Loucy (cell line): ENCODE data around the gene CDK1.

Source experiments
- H2AFZ ChIP-seq: fragments of 200-600 bp; sonication (generic); 2 replicates; pipeline ENCODE4 v1.6.0; 2016; ENCODE audit warnings: antibody characterized with exemption, mild to moderate bottlenecking, low read length, moderate library complexity
- H3F3A ChIP-seq: fragments of 200-600 bp; 2 replicates; pipeline ENCODE4 v1.6.0; 2016; ENCODE audit warnings: antibody characterized with exemption, low read depth, mild to moderate bottlenecking
- H3K27me3 ChIP-seq: fragments of 200-600 bp; sonication (generic); 2 replicates; pipeline ENCODE4 v1.6.1; 2014; ENCODE audit warnings: low read length, mild to moderate bottlenecking; ENCODE audit not compliant: insufficient read depth, poor library complexity, severe bottlenecking
- H3K36me3 ChIP-seq: fragments of 200-600 bp; sonication (generic); 2 replicates; pipeline ENCODE4 v1.6.1; 2016; ENCODE audit warnings: low read length; ENCODE audit not compliant: insufficient read depth
- H3K4me1 ChIP-seq: fragments of 200-600 bp; sonication (generic); 2 replicates; pipeline ENCODE4 v1.5.1; 2014; ENCODE audit warnings: low read length, mild to moderate bottlenecking; ENCODE audit not compliant: insufficient read depth, poor library complexity, severe bottlenecking
- H3K4me2 ChIP-seq: fragments of 200-600 bp; sonication (generic); 2 replicates; pipeline ENCODE4 v1.6.0; 2014; ENCODE audit warnings: antibody characterized with exemption, low read length, low read depth, mild to moderate bottlenecking; ENCODE audit not compliant: poor library complexity, severe bottlenecking
- H3K4me3 ChIP-seq: fragments of 200-600 bp; sonication (generic); 2 replicates; pipeline ENCODE4 v1.5.1; 2014; ENCODE audit warnings: low read length, mild to moderate bottlenecking, mixed read lengths; ENCODE audit not compliant: poor library complexity, severe bottlenecking
- H3K79me2 ChIP-seq: fragments of 200-600 bp; sonication (generic); 2 replicates; pipeline ENCODE4 v1.6.1; 2014; ENCODE audit warnings: low read length; ENCODE audit not compliant: insufficient read depth
- H3K9ac ChIP-seq: fragments of 200-600 bp; sonication (generic); 2 replicates; pipeline ENCODE4 v1.6.0; 2014; ENCODE audit warnings: mild to moderate bottlenecking, low read depth, low read length, moderate library complexity; ENCODE audit not compliant: poor library complexity, severe bottlenecking
- H3K9me2 ChIP-seq: fragments of 200-600 bp; sonication (generic); replicated peaks from 2 replicates; pipeline ENCODE4 v1.6.1; 2016; ENCODE audit warnings: low read depth, low read length, mixed read lengths
- H3K9me3 ChIP-seq: fragments of 200-600 bp; sonication (generic); 2 replicates; pipeline ENCODE4 v1.6.1; 2014; ENCODE audit warnings: mild to moderate bottlenecking, antibody characterized with exemption, low read length, low read depth; ENCODE audit not compliant: insufficient read depth
- H4K20me1 ChIP-seq: fragments of 200-600 bp; sonication (generic); 2 replicates; pipeline ENCODE4 v1.6.0; 2014; ENCODE audit warnings: antibody characterized with exemption, low read length, mild to moderate bottlenecking; ENCODE audit not compliant: insufficient read depth, poor library complexity, severe bottlenecking
- EZH2phosphoT487 ChIP-seq: fragments of 200-600 bp; IDR thresholded peaks from 2 replicates; pipeline ENCODE4 v1.6.1; 2018; ENCODE audit warnings: antibody characterized with exemption, mild to moderate bottlenecking, moderate library complexity, borderline replicate concordance
- TF ChIP-seq, protein P1 (sequence below): fragments of 200-600 bp; sonication (generic); conservative IDR thresholded peaks from 2 replicates; pipeline ENCODE4 v1.5.1; 2014; ENCODE audit warnings: mild to moderate bottlenecking, antibody characterized with exemption, low read length

CDK1 gene

DNA sequence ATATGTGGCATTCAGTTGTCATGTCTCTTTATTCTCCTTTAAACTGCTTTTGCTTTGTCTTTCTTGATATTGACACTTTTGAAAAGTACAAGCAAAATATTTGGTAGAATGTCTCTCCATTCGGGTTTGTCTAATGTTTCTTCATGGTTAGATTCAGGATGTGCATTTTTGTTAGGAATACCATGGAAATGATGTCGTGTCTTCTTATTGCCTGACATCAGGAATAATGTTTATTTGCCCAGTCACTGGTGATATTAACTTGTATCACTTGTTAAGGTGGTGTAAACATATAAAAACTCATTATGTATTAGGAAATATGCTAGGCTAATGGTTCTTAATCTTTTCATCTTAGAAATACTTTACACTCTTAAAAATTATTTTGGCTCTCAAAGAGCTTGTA lies 43.4 kb downstream of the CDK1 start:
- TF ChIP-seq EZH2phosphoT487 = no peak
- TF ChIP-seq, protein P1, sequence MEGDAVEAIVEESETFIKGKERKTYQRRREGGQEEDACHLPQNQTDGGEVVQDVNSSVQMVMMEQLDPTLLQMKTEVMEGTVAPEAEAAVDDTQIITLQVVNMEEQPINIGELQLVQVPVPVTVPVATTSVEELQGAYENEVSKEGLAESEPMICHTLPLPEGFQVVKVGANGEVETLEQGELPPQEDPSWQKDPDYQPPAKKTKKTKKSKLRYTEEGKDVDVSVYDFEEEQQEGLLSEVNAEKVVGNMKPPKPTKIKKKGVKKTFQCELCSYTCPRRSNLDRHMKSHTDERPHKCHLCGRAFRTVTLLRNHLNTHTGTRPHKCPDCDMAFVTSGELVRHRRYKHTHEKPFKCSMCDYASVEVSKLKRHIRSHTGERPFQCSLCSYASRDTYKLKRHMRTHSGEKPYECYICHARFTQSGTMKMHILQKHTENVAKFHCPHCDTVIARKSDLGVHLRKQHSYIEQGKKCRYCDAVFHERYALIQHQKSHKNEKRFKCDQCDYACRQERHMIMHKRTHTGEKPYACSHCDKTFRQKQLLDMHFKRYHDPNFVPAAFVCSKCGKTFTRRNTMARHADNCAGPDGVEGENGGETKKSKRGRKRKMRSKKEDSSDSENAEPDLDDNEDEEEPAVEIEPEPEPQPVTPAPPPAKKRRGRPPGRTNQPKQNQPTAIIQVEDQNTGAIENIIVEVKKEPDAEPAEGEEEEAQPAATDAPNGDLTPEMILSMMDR = no peak
- Histone ChIP-seq H3K9me3 (no peaks in the 10 kb centered on the region), H4K20me1 (no peaks in the 10 kb centered on the region), H3K36me3 (no peaks in the 10 kb centered on the region), H3K9me2 (no peaks in the 10 kb centered on the region), H3K4me1 (peaks cover 29% of the 10 kb centered on the region), H3F3A (no peaks in the 10 kb centered on the region), H3K9ac (no peak overlapping the region), H3K4me3 (no peak overlapping the region), H3K27me3 (no peaks in the 10 kb centered on the region), H2AFZ (no peak overlapping the region), H3K79me2 (no peaks in the 10 kb centered on the region), H3K4me2 (no peak overlapping the region)

DNA sequence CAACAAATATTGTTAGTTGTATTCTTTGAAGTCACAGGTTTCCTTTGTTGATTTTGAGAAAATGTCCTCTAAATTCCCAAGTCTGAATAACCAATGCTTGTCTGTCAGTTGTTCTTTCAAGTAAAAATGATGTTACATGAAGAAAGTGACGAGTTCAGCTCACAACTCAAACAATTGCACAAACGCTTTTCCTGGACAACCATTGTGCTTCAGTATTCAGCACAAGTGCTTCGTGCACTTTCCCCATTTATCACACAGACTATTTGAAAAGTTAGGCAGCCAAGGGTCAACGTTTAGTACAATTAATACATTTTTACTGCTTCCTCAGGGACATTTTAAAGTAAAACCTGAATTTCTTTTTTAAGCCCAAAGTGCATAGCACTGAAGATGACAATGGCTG lies 44.5 kb downstream of the CDK1 start:
- Histone ChIP-seq H3K4me1 (peaks cover 23% of the 10 kb centered on the region), H3K36me3 (no peaks in the 10 kb centered on the region), H3F3A (no peaks in the 10 kb centered on the region), H3K4me3 (no peak overlapping the region), H4K20me1 (no peaks in the 10 kb centered on the region), H3K9me3 (no peaks in the 10 kb centered on the region), H3K27me3 (no peaks in the 10 kb centered on the region), H3K9me2 (no peaks in the 10 kb centered on the region), H3K4me2 (no peak overlapping the region), H3K9ac (no peak overlapping the region), H2AFZ (no peak overlapping the region), H3K79me2 (no peaks in the 10 kb centered on the region)
- TF ChIP-seq, protein P1 = no peak
- TF ChIP-seq EZH2phosphoT487 = no peak

DNA sequence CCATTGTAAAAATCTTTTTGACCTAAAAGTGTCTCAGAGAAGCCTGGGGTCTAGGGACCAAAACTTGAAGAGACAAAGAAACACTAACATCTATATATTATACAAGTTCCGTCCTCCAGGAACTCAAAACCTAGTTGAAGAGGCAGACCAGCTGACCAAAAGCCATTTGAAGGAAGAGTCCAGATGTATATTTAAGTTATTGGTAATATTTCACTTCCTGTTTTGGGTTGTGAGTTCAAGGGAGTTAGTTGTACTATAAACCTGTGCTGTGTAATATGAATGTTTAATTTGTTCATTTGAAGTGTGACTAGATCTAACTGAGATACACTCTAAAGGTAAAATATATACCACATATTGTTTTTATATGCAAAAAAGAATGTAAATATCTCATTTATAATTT lies 45.0 kb downstream of the CDK1 start:
- no peaks in the 10 kb centered on the region for H3K9me3 ChIP-seq
- H3K4me1 ChIP-seq = peaks cover 23% of the 10 kb centered on the region
- H3K36me3 ChIP-seq = no peaks in the 10 kb centered on the region
- H3K9me2 ChIP-seq = no peaks in the 10 kb centered on the region
- no peak overlapping the region for H3K4me3 ChIP-seq
- no peaks in the 10 kb centered on the region for H4K20me1 ChIP-seq
- no peak overlapping the region for H3K4me2 ChIP-seq
- TF ChIP-seq EZH2phosphoT487 = no peak
- TF ChIP-seq, protein P1 = no peak
- H2AFZ ChIP-seq = no peak overlapping the region
- no peaks in the 10 kb centered on the region for H3F3A ChIP-seq
- H3K9ac ChIP-seq = no peak overlapping the region
- no peaks in the 10 kb centered on the region for H3K79me2 ChIP-seq
- H3K27me3 ChIP-seq = no peaks in the 10 kb centered on the region
